Activated CD4-positive, alpha-beta T cell treated with anti-CD3 and anti-CD28 coated beads, Interleukin-2, Interleukin-6, amounts not matched to agents 100 ng/mL and 50 ng/mL, durations not matched to agents 16 hours and 8 hours (primary cell): Measurements from ENCODE around the gene ULK4.
"Not testable (repeated sequence)": the region's sequence is repeated elsewhere in the genome, so short reads cannot be mapped to it uniquely, and the experiment has no call there.

ENCODE experiments used
- DNase-seq: peaks from one replicate; pipeline ENCODE4 v3.0.0-alpha.2; 2020

Gene ULK4

GRCh38 chr3:41956574-41956973 lies 5.3 kb downstream of the ULK4 start:
- DNase-seq: no peak

- DNase-seq: no peak
Measured at GRCh38 chr3:41955192-41955591, 6.7 kb downstream of the ULK4 start.

GRCh38 chr3:41943311-41943843 lies 18.5 kb downstream of the ULK4 start:
- DNase-seq: no peak

- no peak for DNase-seq
Measured at GRCh38 chr3:41940393-41940792, 21.5 kb downstream of the ULK4 start.

- DNase-seq: no peak
Measured at GRCh38 chr3:41936384-41936783, 25.5 kb downstream of the ULK4 start.

- DNase-seq: no peak
Measured at GRCh38 chr3:41933154-41933676, 28.7 kb downstream of the ULK4 start.

- no peak for DNase-seq
Measured at GRCh38 chr3:41932464-41932863, 29.4 kb downstream of the ULK4 start.

- no peak for DNase-seq
Measured at GRCh38 chr3:41920406-41920965, 41.4 kb downstream of the ULK4 start.

GRCh38 chr3:41915353-41915752 lies 46.5 kb downstream of the ULK4 start:
- DNase-seq: no peak

GRCh38 chr3:41912280-41912679 lies 49.6 kb downstream of the ULK4 start:
- DNase-seq: no peak

GRCh38 chr3:41907330-41908073 lies 54.4 kb downstream of the ULK4 start:
- peak; percentile 9 for DNase-seq

- no peak for DNase-seq
Measured at GRCh38 chr3:41900265-41900664, 61.6 kb downstream of the ULK4 start.

- no peak for DNase-seq
Measured at GRCh38 chr3:41898631-41899030, 63.3 kb downstream of the ULK4 start.

- DNase-seq: peak; percentile 24
Measured at GRCh38 chr3:41893977-41894376, 67.9 kb downstream of the ULK4 start.

- no peak for DNase-seq
Measured at GRCh38 chr3:41888368-41889076, 73.4 kb downstream of the ULK4 start.

GRCh38 chr3:41882956-41883355 lies 78.9 kb downstream of the ULK4 start:
- no peak for DNase-seq

GRCh38 chr3:41881233-41881821 lies 80.6 kb downstream of the ULK4 start:
- peak; percentile 50 for DNase-seq

- DNase-seq: no peak
Measured at GRCh38 chr3:41880387-41880786, 81.5 kb downstream of the ULK4 start.

GRCh38 chr3:41877741-41878140 lies 84.2 kb downstream of the ULK4 start:
- not testable (repeated sequence) for DNase-seq

GRCh38 chr3:41874022-41874421 lies 87.9 kb downstream of the ULK4 start:
- no peak for DNase-seq

- no peak for DNase-seq
Measured at GRCh38 chr3:41872157-41872556, 89.7 kb downstream of the ULK4 start.

- DNase-seq: peak; percentile 3
Measured at GRCh38 chr3:41867533-41867932, 94.4 kb downstream of the ULK4 start.

- no peak for DNase-seq
Measured at GRCh38 chr3:41866298-41866697, 95.6 kb downstream of the ULK4 start.
